OCI-LY1 (cell line): ENCODE measurements around the gene PABPC1L.

Source experiments
- EZH2 ChIP-seq: fragments of 200-600 bp; sonication (generic), shearing (Covaris generic); IDR thresholded peaks from 2 replicates; pipeline ENCODE4 v1.8.0; 2017; ENCODE audit warnings: borderline replicate concordance, mixed run types, mild to moderate bottlenecking, antibody characterized with exemption, low read length, moderate library complexity, mixed read lengths
- TF ChIP-seq, protein P1 (sequence below): fragments of 200-600 bp; sonication (generic), shearing (Covaris generic); IDR thresholded peaks from 2 replicates; pipeline ENCODE4 v1.5.1; 2017; ENCODE audit warnings: mild to moderate bottlenecking, antibody characterized with exemption, low read length, moderate library complexity, mixed read lengths

- TF ChIP-seq, protein P1, sequence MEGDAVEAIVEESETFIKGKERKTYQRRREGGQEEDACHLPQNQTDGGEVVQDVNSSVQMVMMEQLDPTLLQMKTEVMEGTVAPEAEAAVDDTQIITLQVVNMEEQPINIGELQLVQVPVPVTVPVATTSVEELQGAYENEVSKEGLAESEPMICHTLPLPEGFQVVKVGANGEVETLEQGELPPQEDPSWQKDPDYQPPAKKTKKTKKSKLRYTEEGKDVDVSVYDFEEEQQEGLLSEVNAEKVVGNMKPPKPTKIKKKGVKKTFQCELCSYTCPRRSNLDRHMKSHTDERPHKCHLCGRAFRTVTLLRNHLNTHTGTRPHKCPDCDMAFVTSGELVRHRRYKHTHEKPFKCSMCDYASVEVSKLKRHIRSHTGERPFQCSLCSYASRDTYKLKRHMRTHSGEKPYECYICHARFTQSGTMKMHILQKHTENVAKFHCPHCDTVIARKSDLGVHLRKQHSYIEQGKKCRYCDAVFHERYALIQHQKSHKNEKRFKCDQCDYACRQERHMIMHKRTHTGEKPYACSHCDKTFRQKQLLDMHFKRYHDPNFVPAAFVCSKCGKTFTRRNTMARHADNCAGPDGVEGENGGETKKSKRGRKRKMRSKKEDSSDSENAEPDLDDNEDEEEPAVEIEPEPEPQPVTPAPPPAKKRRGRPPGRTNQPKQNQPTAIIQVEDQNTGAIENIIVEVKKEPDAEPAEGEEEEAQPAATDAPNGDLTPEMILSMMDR = no peak
- no peak for TF ChIP-seq EZH2
Measured at GRCh38 chr20:44941120-44941691, 31.3 kb downstream of the PABPC1L start.
